Measurements from ENCODE around the gene PPP1R16B.

DNA sequence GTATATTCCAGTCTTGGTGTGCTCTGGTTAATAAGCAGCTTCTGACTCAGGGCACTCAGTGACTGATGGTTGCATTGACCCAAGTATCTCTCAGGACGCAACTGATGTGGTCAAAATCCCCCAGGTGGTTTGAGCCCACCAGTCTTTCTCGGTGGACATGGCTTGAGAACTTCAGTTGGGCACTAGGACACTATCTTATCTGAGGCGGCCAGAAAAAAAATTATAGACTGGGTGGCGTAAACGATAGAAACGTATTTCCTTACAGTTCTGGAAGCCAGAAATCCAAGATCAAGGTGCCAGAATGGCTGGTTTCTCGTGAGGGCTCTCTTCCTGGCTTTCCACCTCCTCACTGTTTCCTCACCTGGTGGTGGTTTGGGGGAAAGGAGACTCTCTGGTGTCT lies 52.2 kb downstream of the PPP1R16B start:
- TF ChIP-seq, protein P1, sequence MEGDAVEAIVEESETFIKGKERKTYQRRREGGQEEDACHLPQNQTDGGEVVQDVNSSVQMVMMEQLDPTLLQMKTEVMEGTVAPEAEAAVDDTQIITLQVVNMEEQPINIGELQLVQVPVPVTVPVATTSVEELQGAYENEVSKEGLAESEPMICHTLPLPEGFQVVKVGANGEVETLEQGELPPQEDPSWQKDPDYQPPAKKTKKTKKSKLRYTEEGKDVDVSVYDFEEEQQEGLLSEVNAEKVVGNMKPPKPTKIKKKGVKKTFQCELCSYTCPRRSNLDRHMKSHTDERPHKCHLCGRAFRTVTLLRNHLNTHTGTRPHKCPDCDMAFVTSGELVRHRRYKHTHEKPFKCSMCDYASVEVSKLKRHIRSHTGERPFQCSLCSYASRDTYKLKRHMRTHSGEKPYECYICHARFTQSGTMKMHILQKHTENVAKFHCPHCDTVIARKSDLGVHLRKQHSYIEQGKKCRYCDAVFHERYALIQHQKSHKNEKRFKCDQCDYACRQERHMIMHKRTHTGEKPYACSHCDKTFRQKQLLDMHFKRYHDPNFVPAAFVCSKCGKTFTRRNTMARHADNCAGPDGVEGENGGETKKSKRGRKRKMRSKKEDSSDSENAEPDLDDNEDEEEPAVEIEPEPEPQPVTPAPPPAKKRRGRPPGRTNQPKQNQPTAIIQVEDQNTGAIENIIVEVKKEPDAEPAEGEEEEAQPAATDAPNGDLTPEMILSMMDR (IDR thresholded peaks at IDR 0.05) = no peak
- TF ChIP-seq POLR2A (IDR thresholded peaks at IDR 0.05) = no peak
